SU-DHL-6 (cell line): Measurements from ENCODE around the gene COPS7A.
A peak's percentile ranks its signal among the peaks of the same experiment; 100 is the strongest.
"Not testable (repeated sequence)": the region's sequence is repeated elsewhere in the genome, so short reads cannot be mapped to it uniquely, and the experiment has no call there.

Source experiments
- H2AFZ ChIP-seq: fragments of 200-600 bp; sonication (generic); 2 replicates; pipeline ENCODE4 v1.6.1; 2014; ENCODE audit warnings: low read depth, mild to moderate bottlenecking, moderate library complexity, mixed read lengths, antibody characterized with exemption, low read length; ENCODE audit not compliant: severe bottlenecking
- H3F3A ChIP-seq: fragments of 200-600 bp; shearing (Covaris generic); 2 replicates; pipeline ENCODE4 v1.6.0; 2016; ENCODE audit warnings: antibody characterized with exemption, mild to moderate bottlenecking; ENCODE audit not compliant: insufficient read depth
- H3K27ac ChIP-seq: fragments of 200-600 bp; sonication (generic); 2 replicates; pipeline ENCODE4 v1.5.1; 2016; ENCODE audit warnings: low read depth, mild to moderate bottlenecking, low read length, moderate library complexity, mixed read lengths
- H3K27me3 ChIP-seq: fragments of 200-600 bp; sonication (generic), shearing (Covaris generic); 2 replicates; pipeline ENCODE4 v1.6.0; 2014; ENCODE audit warnings: mild to moderate bottlenecking, low read length
- H3K36me3 ChIP-seq: fragments of 200-600 bp; sonication (generic); 2 replicates; pipeline ENCODE4 v1.6.1; 2014; ENCODE audit warnings: mild to moderate bottlenecking, low read length, mixed read lengths
- H3K4me2 ChIP-seq: fragments of 300-600, 200-600 bp; shearing (Covaris generic), sonication (generic); 2 replicates; pipeline ENCODE4 v1.6.0; 2014; ENCODE audit warnings: low read length, low read depth, mild to moderate bottlenecking; ENCODE audit not compliant: poor library complexity, severe bottlenecking
- H3K4me3 ChIP-seq: fragments of 200-600 bp; sonication (generic); 2 replicates; pipeline ENCODE4 v1.5.1; 2014; ENCODE audit warnings: antibody characterized with exemption, low read length, mild to moderate bottlenecking, mixed read lengths; ENCODE audit not compliant: insufficient read depth, poor library complexity, severe bottlenecking
- H3K79me2 ChIP-seq: fragments of 200-600 bp; sonication (generic); 2 replicates; pipeline ENCODE4 v1.6.1; 2014; ENCODE audit warnings: mild to moderate bottlenecking, low read length, moderate library complexity; ENCODE audit not compliant: insufficient read depth
- H3K9ac ChIP-seq: fragments of 200-600 bp; sonication (generic); 2 replicates; pipeline ENCODE4 v1.7.0; 2014; ENCODE audit warnings: mild to moderate bottlenecking, low read length
- H3K9me2 ChIP-seq: fragments of 200-600 bp; sonication (generic); replicated peaks from 2 replicates; pipeline ENCODE4 v1.6.1; 2014; ENCODE audit warnings: low read length; ENCODE audit not compliant: insufficient read depth
- H3K9me3 ChIP-seq: fragments of 200-600 bp; sonication (generic); 2 replicates; pipeline ENCODE4 v1.6.1; 2014; ENCODE audit warnings: low read length, mixed read lengths; ENCODE audit not compliant: insufficient read depth
- H4K20me1 ChIP-seq: fragments of 200-600 bp; sonication (generic); 2 replicates; pipeline ENCODE4 v1.6.1; 2014; ENCODE audit warnings: low read depth, mild to moderate bottlenecking, antibody characterized with exemption, low read length, moderate library complexity, mixed read lengths
- EZH2phosphoT487 ChIP-seq: fragments of 200-600 bp; sonication (generic), shearing (Covaris generic); conservative IDR thresholded peaks from 2 replicates; pipeline ENCODE4 v1.6.1; 2018; ENCODE audit warnings: mild to moderate bottlenecking, antibody characterized with exemption, low read length, moderate library complexity, mixed read lengths
- TF ChIP-seq, protein P1 (sequence below): fragments of 200-600 bp; sonication (generic); IDR thresholded peaks from one replicate; pipeline ENCODE4 v1.5.1; 2017; ENCODE audit warnings: antibody characterized with exemption, mild to moderate bottlenecking, low read length, moderate library complexity; ENCODE audit not compliant: insufficient read depth, poor library complexity, severe bottlenecking

COPS7A gene

DNA sequence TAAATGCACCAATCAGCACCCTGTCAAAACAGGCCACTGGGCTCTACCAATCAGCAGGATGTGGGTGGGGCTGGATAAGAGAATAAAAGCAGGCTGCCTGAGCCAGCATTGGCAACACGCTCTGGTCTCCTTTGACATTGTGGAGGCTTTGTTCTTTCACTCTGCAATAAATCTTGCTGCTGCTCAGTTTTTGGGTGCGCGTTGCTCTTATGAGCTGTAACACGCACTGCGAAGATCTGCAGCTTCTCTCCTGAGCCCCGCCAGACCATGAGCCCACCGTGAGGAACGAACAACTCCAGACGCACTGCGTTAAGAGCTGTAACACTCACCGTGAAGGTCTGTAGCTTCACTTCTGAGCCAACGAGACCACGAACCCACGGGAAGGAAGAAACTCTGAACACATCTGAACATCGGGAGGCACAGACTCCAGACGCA, 14.9 kb upstream of the COPS7A start:
- H2AFZ ChIP-seq, result no peak overlapping the region
- H3K27ac ChIP-seq, result no peak overlapping the region
- H4K20me1 ChIP-seq, result no peaks in the 10 kb centered on the region

DNA sequence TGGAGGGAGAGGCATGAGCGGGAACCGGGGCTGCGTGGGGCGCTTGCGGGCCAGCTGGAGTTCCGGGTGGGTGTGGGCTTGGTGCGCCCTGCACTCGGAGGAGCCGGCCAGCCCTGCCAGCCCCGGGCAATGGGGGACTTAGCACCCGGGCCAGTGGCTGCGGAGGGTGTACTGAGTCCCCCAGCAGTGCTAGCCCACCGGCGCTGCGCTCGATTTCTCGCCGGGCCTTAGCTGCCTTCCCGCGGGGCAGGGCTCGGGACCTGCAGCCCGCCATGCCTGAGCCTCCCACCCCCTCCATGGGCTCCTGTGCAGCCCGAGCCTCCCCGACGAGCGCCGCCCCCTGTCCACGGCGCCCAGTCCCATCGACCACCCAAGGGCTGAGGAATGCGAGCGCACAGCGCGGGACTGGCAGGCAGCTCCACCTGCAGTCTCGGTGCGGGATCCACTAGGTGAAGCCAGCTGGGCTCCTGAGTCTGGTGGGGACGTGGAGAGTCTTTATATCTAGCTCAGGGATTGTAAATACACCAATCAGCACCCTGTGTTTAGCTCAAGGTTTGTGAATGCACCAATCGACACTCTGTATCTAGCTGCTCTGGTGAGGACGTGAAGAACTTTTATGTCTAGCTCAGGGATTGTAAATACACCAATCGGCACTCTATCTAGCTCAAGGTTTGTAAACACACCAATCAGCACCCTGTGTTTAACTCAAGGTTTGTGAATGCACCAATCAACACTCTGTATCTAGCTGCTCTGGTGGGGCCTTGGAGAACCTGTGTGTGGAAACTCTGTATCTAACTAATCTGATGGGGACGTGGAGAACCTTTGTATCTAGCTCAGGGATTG, 7.6 kb upstream of the COPS7A start:
- H3K36me3 ChIP-seq, H3K9ac ChIP-seq, H3K9me2 ChIP-seq, H3K79me2 ChIP-seq, H2AFZ ChIP-seq, H3K27me3 ChIP-seq, H3K9me3 ChIP-seq, H3K4me3 ChIP-seq, H3K4me2 ChIP-seq, H3K27ac ChIP-seq, H4K20me1 ChIP-seq: not testable (repeated sequence)
- H3F3A ChIP-seq, result peaks cover 10% of the 10 kb centered on the region

More for the DNA sequence above, 14.9 kb upstream of the COPS7A start:
- H3K79me2 ChIP-seq, result no peaks in the 10 kb centered on the region
- H3K36me3 ChIP-seq, result no peaks in the 10 kb centered on the region
- no peak overlapping the region for H3K9ac ChIP-seq
- no peak overlapping the region for H3K4me3 ChIP-seq
- H3K27me3 ChIP-seq, result no peaks in the 10 kb centered on the region
- H3K9me3 ChIP-seq, result no peaks in the 10 kb centered on the region
- H3F3A ChIP-seq, result no peaks in the 10 kb centered on the region
- no peaks in the 10 kb centered on the region for H3K9me2 ChIP-seq
- H3K4me2 ChIP-seq, result no peak overlapping the region
- no peak for TF ChIP-seq EZH2phosphoT487
- TF ChIP-seq, protein P1, sequence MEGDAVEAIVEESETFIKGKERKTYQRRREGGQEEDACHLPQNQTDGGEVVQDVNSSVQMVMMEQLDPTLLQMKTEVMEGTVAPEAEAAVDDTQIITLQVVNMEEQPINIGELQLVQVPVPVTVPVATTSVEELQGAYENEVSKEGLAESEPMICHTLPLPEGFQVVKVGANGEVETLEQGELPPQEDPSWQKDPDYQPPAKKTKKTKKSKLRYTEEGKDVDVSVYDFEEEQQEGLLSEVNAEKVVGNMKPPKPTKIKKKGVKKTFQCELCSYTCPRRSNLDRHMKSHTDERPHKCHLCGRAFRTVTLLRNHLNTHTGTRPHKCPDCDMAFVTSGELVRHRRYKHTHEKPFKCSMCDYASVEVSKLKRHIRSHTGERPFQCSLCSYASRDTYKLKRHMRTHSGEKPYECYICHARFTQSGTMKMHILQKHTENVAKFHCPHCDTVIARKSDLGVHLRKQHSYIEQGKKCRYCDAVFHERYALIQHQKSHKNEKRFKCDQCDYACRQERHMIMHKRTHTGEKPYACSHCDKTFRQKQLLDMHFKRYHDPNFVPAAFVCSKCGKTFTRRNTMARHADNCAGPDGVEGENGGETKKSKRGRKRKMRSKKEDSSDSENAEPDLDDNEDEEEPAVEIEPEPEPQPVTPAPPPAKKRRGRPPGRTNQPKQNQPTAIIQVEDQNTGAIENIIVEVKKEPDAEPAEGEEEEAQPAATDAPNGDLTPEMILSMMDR, result no peak

DNA sequence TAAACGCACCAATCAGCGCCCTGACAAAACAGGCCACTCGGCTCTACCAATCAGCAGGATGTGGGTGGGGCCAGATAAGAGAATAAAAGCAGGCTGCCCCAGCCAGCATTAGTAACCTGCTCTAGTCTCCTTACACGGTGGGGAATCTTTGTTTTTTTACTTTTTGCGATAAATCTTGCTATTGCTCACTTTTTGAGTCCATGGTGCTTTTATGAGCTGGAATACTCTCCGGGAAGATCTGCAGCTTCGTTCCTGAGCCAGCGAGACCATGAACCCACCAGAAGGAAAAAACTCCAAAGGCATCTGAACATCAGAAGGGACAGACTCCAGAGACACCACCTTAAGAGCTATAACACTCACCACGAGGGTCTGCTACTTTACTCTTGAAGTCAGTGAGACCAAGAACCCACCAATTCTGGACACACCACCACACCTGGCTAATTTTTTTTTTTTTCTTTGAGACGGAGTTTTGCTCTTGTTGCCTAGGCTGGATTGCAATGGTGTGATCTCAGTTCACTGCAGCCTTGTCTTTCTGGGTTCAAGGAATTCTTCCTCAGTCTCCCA, 6.9 kb upstream of the COPS7A start:
- no peaks in the 10 kb centered on the region for H3K9me3 ChIP-seq
- H3F3A ChIP-seq, result peaks cover 10% of the 10 kb centered on the region
- no peak overlapping the region for H3K27ac ChIP-seq
- no peak overlapping the region for H3K4me3 ChIP-seq
- H3K9me2 ChIP-seq, result no peaks in the 10 kb centered on the region
- no peak overlapping the region for H3K9ac ChIP-seq
- H3K27me3 ChIP-seq, result no peaks in the 10 kb centered on the region
- H3K4me2 ChIP-seq, result no peak overlapping the region
- TF ChIP-seq, protein P1, result no peak
- no peak for TF ChIP-seq EZH2phosphoT487
- no peaks in the 10 kb centered on the region for H4K20me1 ChIP-seq
- no peaks in the 10 kb centered on the region for H3K79me2 ChIP-seq
- no peaks in the 10 kb centered on the region for H3K36me3 ChIP-seq
- no peak overlapping the region for H2AFZ ChIP-seq

DNA sequence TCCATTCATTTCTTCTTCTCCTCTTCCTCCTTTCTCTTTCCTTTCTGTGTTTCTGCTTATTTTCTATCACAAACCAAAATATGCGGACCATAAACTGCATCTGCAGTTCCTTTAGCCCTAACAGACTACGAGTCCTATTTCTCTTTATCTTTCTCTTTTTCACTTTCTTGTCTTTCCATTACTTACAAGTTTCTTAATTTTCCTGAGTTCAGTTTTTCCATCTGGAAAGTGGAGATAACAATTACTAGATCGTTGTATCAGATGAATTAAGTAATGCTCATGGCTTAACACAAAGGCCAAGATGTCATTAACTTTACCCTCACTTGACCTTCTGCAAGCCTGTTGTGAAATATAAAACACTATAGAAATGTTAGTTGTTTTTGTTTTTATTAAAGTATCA, 983 bp upstream of the COPS7A start:
- peak overlapping the region; percentile 55 for H3K27ac ChIP-seq
- no peaks in the 10 kb centered on the region for H3K9me2 ChIP-seq
- peak overlapping the region; percentile 78 for H3K4me3 ChIP-seq
- peak overlapping the region; percentile 94 for H3K4me2 ChIP-seq
- peak overlapping the region; percentile 70; the same call in 1 of the 2 replicates for H3K9ac ChIP-seq
- H2AFZ ChIP-seq, result no peak overlapping the region
- TF ChIP-seq, protein P1, result no peak
- TF ChIP-seq EZH2phosphoT487, result no peak
- no peaks in the 10 kb centered on the region for H3K79me2 ChIP-seq
- H3K27me3 ChIP-seq, result no peaks in the 10 kb centered on the region
- H3F3A ChIP-seq, result peaks cover 18% of the 10 kb centered on the region
- H3K36me3 ChIP-seq, result no peaks in the 10 kb centered on the region
- no peaks in the 10 kb centered on the region for H4K20me1 ChIP-seq
- no peaks in the 10 kb centered on the region for H3K9me3 ChIP-seq
